ENCODE measurements around the gene CERK.

Gene CERK

GRCh38 chr22:46660604-46661201 is 77.3 kb downstream of the CERK start:
- H3K4me3 ChIP-seq (ENCODE audit: low read depth, low read length) = no peak overlapping the region
- TF ChIP-seq CTCF (IDR thresholded peaks at IDR 0.05; ENCODE audit: low read depth, low read length, missing control alignments) = peak; percentile 7
- H3K27me3 ChIP-seq (replicated peaks) = no peaks in the 10 kb centered on the region
- no peak overlapping the region for H3K27ac ChIP-seq
- in situ Hi-C loops (cut with HindIII; ENCODE audit: low pct_ligation_motif_present, low sequenced_read_pairs) = no loop called here
- no peaks in the 10 kb centered on the region for H3K36me3 ChIP-seq (replicated peaks)
- DNase-seq = no peak

- no peak overlapping the region for H3K27ac ChIP-seq
- no peak overlapping the region for H3K4me3 ChIP-seq (ENCODE audit: low read depth, low read length)
- in situ Hi-C loops (cut with HindIII; ENCODE audit: low pct_ligation_motif_present, low sequenced_read_pairs) = no loop called here
- H3K36me3 ChIP-seq (replicated peaks) = no peaks in the 10 kb centered on the region
- DNase-seq = no peak
- no peak for TF ChIP-seq CTCF (IDR thresholded peaks at IDR 0.05; ENCODE audit: low read depth, low read length, missing control alignments)
- H3K27me3 ChIP-seq (replicated peaks) = no peaks in the 10 kb centered on the region
Observed at GRCh38 chr22:46659791-46660186, 78.3 kb downstream of the CERK start.

GRCh38 chr22:46659059-46659790 is 78.8 kb downstream of the CERK start:
- Histone ChIP-seq H3K4me3 (ENCODE audit: low read depth, low read length) (no peak overlapping the region), H3K27me3 (replicated peaks) (no peaks in the 10 kb centered on the region), H3K27ac (no peak overlapping the region), H3K36me3 (replicated peaks) (no peaks in the 10 kb centered on the region)
- no peak for DNase-seq
- no peak for TF ChIP-seq CTCF (IDR thresholded peaks at IDR 0.05; ENCODE audit: low read depth, low read length, missing control alignments)
- in situ Hi-C loops (cut with HindIII; ENCODE audit: low pct_ligation_motif_present, low sequenced_read_pairs) = no loop called here

GRCh38 chr22:46657996-46658947 is 79.8 kb downstream of the CERK start:
- in situ Hi-C loops (cut with HindIII; ENCODE audit: low pct_ligation_motif_present, low sequenced_read_pairs) = no loop called here
- DNase-seq = no peak

GRCh38 chr22:46657655-46657953 is 80.4 kb downstream of the CERK start:
- H3K27ac ChIP-seq = no peak overlapping the region
- H3K36me3 ChIP-seq (replicated peaks) = no peaks in the 10 kb centered on the region
- TF ChIP-seq CTCF (IDR thresholded peaks at IDR 0.05; ENCODE audit: low read depth, low read length, missing control alignments) = no peak
- no peak for DNase-seq
- H3K4me3 ChIP-seq (ENCODE audit: low read depth, low read length) = no peak overlapping the region
- in situ Hi-C loops (cut with HindIII; ENCODE audit: low pct_ligation_motif_present, low sequenced_read_pairs) = no loop called here
- no peaks in the 10 kb centered on the region for H3K27me3 ChIP-seq (replicated peaks)

More at GRCh38 chr22:46657996-46658947, 79.8 kb downstream of the CERK start:
- no peaks in the 10 kb centered on the region for H3K27me3 ChIP-seq (replicated peaks)
- no peak overlapping the region for H3K4me3 ChIP-seq (ENCODE audit: low read depth, low read length)
- no peak overlapping the region for H3K27ac ChIP-seq
- no peak for TF ChIP-seq CTCF (IDR thresholded peaks at IDR 0.05; ENCODE audit: low read depth, low read length, missing control alignments)
- no peaks in the 10 kb centered on the region for H3K36me3 ChIP-seq (replicated peaks)
